ENCODE data around the gene DDX11. TPM values are rescaled to one million over a fixed set of nuclear protein-coding genes. Genes with fewer than 3 reads are reported as not detected.

Gene DDX11
- polyA plus RNA-seq, 1 of the 3 experiments (the other 2 are of a cell fraction) = 33.4 TPM

GRCh38 chr12:31117203-31118011, 43.7 kb downstream of the DDX11 start:
- Histone ChIP-seq H3K79me2 (ENCODE audit: insufficient read depth) (no peaks in the 10 kb centered on the region), H3K36me3 (replicated peaks in 1 of 2; ENCODE audit: control insufficient read depth in 1 of 2, insufficient read depth in 2 of 2, low read length in 1 of 2) (no peaks in the 10 kb centered on the region), H3K9ac (no peak overlapping the region), H3K4me2 (peak overlapping the region; percentile 90), H3F3A (replicated peaks; ENCODE audit: insufficient read depth) (peaks cover 3% of the 10 kb centered on the region), H3K9me3 (no peaks in the 10 kb centered on the region), H3K4me3 (ENCODE audit: low read depth in 2 of 2, low read length in 1 of 2) (peak overlapping the region; percentile 45 to 54), H2AFZ (ENCODE audit: low read depth) (peak overlapping the region; percentile 63; the same call in 1 of the 2 replicates), H3K27me3 (ENCODE audit: insufficient read depth) (no peaks in the 10 kb centered on the region; the same call in 1 of the 2 replicates), H3K9me2 (no peaks in the 10 kb centered on the region), H3K27ac (ENCODE audit: low read depth in 2 of 2, low read length in 1 of 2) (no peak overlapping the region), H4K20me1 (ENCODE audit: insufficient read depth) (no peaks in the 10 kb centered on the region), H3K4me1 (ENCODE audit: control insufficient read depth in 1 of 2, insufficient read depth in 2 of 2, low read depth in 1 of 2, low read length in 1 of 2) (peaks cover 0 to 31% of the 10 kb centered on the region in 2 experiments; a peak in 1 of 4 replicates)
- TF ChIP-seq CTCF (IDR thresholded peaks at IDR 0.05) (peak; percentile 61), YY1 (IDR thresholded peaks at IDR 0.05; ENCODE audit: low read depth) (no peak), RAD21 (IDR thresholded peaks at IDR 0.05; ENCODE audit: low read length) (peak; percentile 44), IRF3 (IDR thresholded peaks at IDR 0.05; ENCODE audit: low read depth, low read length) (no peak), SMC3 (IDR thresholded peaks at IDR 0.05; ENCODE audit: low read depth, low read length) (peak; percentile 40), GABPA (IDR thresholded peaks at IDR 0.05; ENCODE audit: low read depth) (no peak)
- POLR2A ChIA-PET = no interaction called here
- CTCF ChIA-PET = interaction anchor here (0.6 to 1.9 kb wide), 13 partner anchors 108 to 273 kb away, joined by 3 to 34 read pairs (median 3); no protein-coding TSS in a partner anchor
- 1% methylated on average over 18 of the region's 45 CpGs for WGBS (ENCODE audit: low lambda C conversion rate)
- peak; percentile 80 for DNase-seq

GRCh38 chr12:31118347-31119191, 44.9 kb downstream of the DDX11 start:
- Histone ChIP-seq H3K27ac (ENCODE audit: low read depth in 2 of 2, low read length in 1 of 2) (no peak overlapping the region), H4K20me1 (ENCODE audit: insufficient read depth) (no peaks in the 10 kb centered on the region), H3K79me2 (ENCODE audit: insufficient read depth) (no peaks in the 10 kb centered on the region), H3K4me1 (ENCODE audit: control insufficient read depth in 1 of 2, insufficient read depth in 2 of 2, low read depth in 1 of 2, low read length in 1 of 2) (peaks cover 0 to 31% of the 10 kb centered on the region in 2 experiments; a peak in 1 of 4 replicates), H2AFZ (ENCODE audit: low read depth) (peak overlapping the region; percentile 68; the same call in 1 of the 2 replicates), H3F3A (replicated peaks; ENCODE audit: insufficient read depth) (peaks cover 3% of the 10 kb centered on the region), H3K36me3 (replicated peaks in 1 of 2; ENCODE audit: control insufficient read depth in 1 of 2, insufficient read depth in 2 of 2, low read length in 1 of 2) (no peaks in the 10 kb centered on the region), H3K4me2 (peak overlapping the region; percentile 90), H3K9me2 (no peaks in the 10 kb centered on the region), H3K27me3 (ENCODE audit: insufficient read depth) (no peaks in the 10 kb centered on the region; the same call in 1 of the 2 replicates), H3K4me3 (ENCODE audit: low read depth in 2 of 2, low read length in 1 of 2) (peak overlapping the region; percentile 39 to 45; a peak in 3 of 4 replicates), H3K9me3 (no peaks in the 10 kb centered on the region), H3K9ac (no peak overlapping the region)
- TF ChIP-seq IRF3 (IDR thresholded peaks at IDR 0.05; ENCODE audit: low read depth, low read length) (no peak), FOXM1 (IDR thresholded peaks at IDR 0.05; ENCODE audit: low read depth) (no peak), FOSL2 (IDR thresholded peaks at IDR 0.05; ENCODE audit: borderline replicate concordance, low read depth) (no peak), TEAD4 (IDR thresholded peaks at IDR 0.05; ENCODE audit: borderline replicate concordance, insufficient read depth) (no peak), TAF1 (IDR thresholded peaks at IDR 0.05; ENCODE audit: borderline replicate concordance, low read depth, low read length) (no peak), CHD2 (IDR thresholded peaks at IDR 0.05; ENCODE audit: low read length, partially characterized antibody) (peak; percentile 13), ELF1 (IDR thresholded peaks at IDR 0.05) (no peak), GABPA (IDR thresholded peaks at IDR 0.05; ENCODE audit: low read depth) (no peak)
- DNase-seq = peak; percentile 72
- CTCF ChIA-PET = interaction anchor here (0.9 kb wide), 2 partner anchors 121 to 153 kb away, joined by 3 read pairs; no protein-coding TSS in a partner anchor
- POLR2A ChIA-PET = no interaction called here
- 17% methylated on average over 38 of the region's 44 CpGs for WGBS (ENCODE audit: low lambda C conversion rate)

Measured in SK-N-SH (cell line).